Trophoblast cell (in vitro differentiated cells and primary cell): ENCODE data around the gene EEIG2.
A peak's percentile ranks its signal among the peaks of the same experiment; 100 is the strongest.
"Not testable (repeated sequence)": the region's sequence is repeated elsewhere in the genome, so short reads cannot be mapped to it uniquely, and the experiment has no call there.

ENCODE experiments used
- DNase-seq, 2 donors: peaks; one replicate each; pipeline ENCODE4 v3.0.0-alpha.2; 2016
- H2AFZ ChIP-seq: 2 replicates; pipeline ENCODE4 v1.6.1; 2013; ENCODE audit warnings: low read length, moderate library complexity, mild to moderate bottlenecking; ENCODE audit not compliant: insufficient read depth, poor library complexity
- H2AK5ac ChIP-seq: 2 replicates; pipeline ENCODE4 v1.6.1; 2013; ENCODE audit warnings: mild to moderate bottlenecking, low read length
- H2BK120ac ChIP-seq: 2 replicates; pipeline ENCODE4 v1.6.1; 2013; ENCODE audit warnings: low read length, mild to moderate bottlenecking, moderate library complexity; ENCODE audit not compliant: insufficient read depth, poor library complexity
- H2BK12ac ChIP-seq: 2 replicates; pipeline ENCODE4 v1.6.1; 2013; ENCODE audit warnings: mild to moderate bottlenecking, low read length, moderate library complexity
- H2BK5ac ChIP-seq: 2 replicates; pipeline ENCODE4 v1.6.1; 2013; ENCODE audit warnings: low read length, low read depth, moderate library complexity, mild to moderate bottlenecking; ENCODE audit not compliant: poor library complexity
- H3K14ac ChIP-seq: 2 replicates; pipeline ENCODE4 v1.6.1; 2013; ENCODE audit warnings: mild to moderate bottlenecking, low read length
- H3K18ac ChIP-seq: 2 replicates; pipeline ENCODE4 v1.6.1; 2013; ENCODE audit warnings: mild to moderate bottlenecking, low read length
- H3K23ac ChIP-seq: 2 replicates; pipeline ENCODE4 v1.6.1; 2013; ENCODE audit warnings: low read length
- H3K27ac ChIP-seq: 2 replicates; pipeline ENCODE4 v1.5.1; 2013; ENCODE audit warnings: low read depth, mild to moderate bottlenecking, inconsistent platforms, low read length, moderate library complexity
- H3K27me3 ChIP-seq: 2 replicates; pipeline ENCODE4 v1.6.1; 2013; ENCODE audit warnings: inconsistent platforms, mild to moderate bottlenecking, low read length, moderate library complexity; ENCODE audit not compliant: insufficient read depth
- H3K36me3 ChIP-seq, 2 experiments: 1 replicate in 1 of 2; 2 replicates in 1 of 2; pipeline ENCODE4 v1.6.1; 2013; ENCODE audit warnings: low read length in 2 of 2, mild to moderate bottlenecking in 2 of 2, moderate library complexity in 1 of 2; ENCODE audit not compliant: insufficient read depth in 2 of 2, control insufficient read depth in 1 of 2
- H3K4ac ChIP-seq: 2 replicates; pipeline ENCODE4 v1.6.1; 2013; ENCODE audit warnings: low read depth, mild to moderate bottlenecking, low read length, moderate library complexity
- H3K4me1 ChIP-seq, 2 experiments: 1 replicate in 1 of 2; 2 replicates in 1 of 2; pipeline ENCODE4 v1.6.1; 2013; ENCODE audit warnings: low read length in 2 of 2, mild to moderate bottlenecking in 2 of 2, moderate library complexity in 1 of 2; ENCODE audit not compliant: insufficient read depth in 2 of 2, control insufficient read depth in 1 of 2
- H3K4me2 ChIP-seq: 2 replicates; pipeline ENCODE4 v1.6.1; 2013; ENCODE audit warnings: inconsistent platforms, mild to moderate bottlenecking, low read length, moderate library complexity
- H3K4me3 ChIP-seq: 2 replicates; pipeline ENCODE4 v1.5.1; 2013; ENCODE audit warnings: mild to moderate bottlenecking, low read depth, low read length, inconsistent platforms
- H3K79me1 ChIP-seq: one replicate; pipeline ENCODE4 v1.6.1; 2013; ENCODE audit warnings: low read length
- H3K79me2 ChIP-seq: 2 replicates; pipeline ENCODE4 v1.6.1; 2013; ENCODE audit warnings: low read length, mild to moderate bottlenecking; ENCODE audit not compliant: control insufficient read depth, insufficient read depth, poor library complexity
- H3K9ac ChIP-seq: 2 replicates; pipeline ENCODE4 v1.6.1; 2013; ENCODE audit warnings: mild to moderate bottlenecking, low read length
- H3K9me3 ChIP-seq: 2 replicates; pipeline ENCODE4 v1.6.1; 2013; ENCODE audit warnings: low read depth, mild to moderate bottlenecking, control low read depth, inconsistent platforms, low read length; ENCODE audit not compliant: insufficient read depth
- H4K12ac ChIP-seq: 2 replicates; pipeline ENCODE4 v1.6.1; 2013; ENCODE audit warnings: low read depth, mild to moderate bottlenecking, low read length, moderate library complexity
- H4K8ac ChIP-seq: 2 replicates; pipeline ENCODE4 v1.6.1; 2013; ENCODE audit warnings: low read depth, mild to moderate bottlenecking, low read length, moderate library complexity
- H4K91ac ChIP-seq: one replicate; pipeline ENCODE4 v1.6.1; 2013; ENCODE audit warnings: low read depth, mild to moderate bottlenecking, low read length, moderate library complexity
- whole genome bisulfite sequencing: extraction: QIAGEN DNeasy Blood & Tissue Kit; methylation state at CpG from one replicate; pipeline ENCODE4 v1.1.7; 2013; ENCODE audit warnings: missing lambda C conversion rate; ENCODE audit not compliant: insufficient read length, insufficient coverage; ENCODE audit errors: extremely low coverage; 5-methylcytosine and 5-hydroxymethylcytosine counted together

EEIG2 gene

DNA sequence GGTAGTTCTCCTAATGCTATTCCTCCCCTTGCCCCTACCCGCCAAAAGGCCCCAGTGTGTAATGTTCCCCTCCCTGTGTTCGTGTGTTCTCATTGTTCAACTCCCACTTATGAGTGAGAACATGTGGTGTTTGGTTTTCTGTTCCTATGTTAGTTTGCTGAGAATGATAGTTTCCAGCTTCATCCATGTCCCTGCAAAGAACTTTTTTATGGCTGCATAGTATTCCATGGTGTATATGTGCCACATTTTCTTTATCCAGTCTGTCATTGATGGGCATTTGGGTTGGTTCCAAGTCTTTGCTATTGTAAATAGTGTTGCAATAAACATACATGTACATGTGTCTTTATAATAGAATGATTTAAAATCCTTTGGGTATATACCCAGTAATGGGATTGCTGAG, 46.0 kb upstream of the EEIG2 start:
- H3K23ac ChIP-seq, H3K79me2 ChIP-seq, H3K18ac ChIP-seq, H2BK12ac ChIP-seq, H2AK5ac ChIP-seq, DNase-seq, H4K12ac ChIP-seq, H3K27me3 ChIP-seq, H2AFZ ChIP-seq, H2BK5ac ChIP-seq, H3K79me1 ChIP-seq, H3K9me3 ChIP-seq, H4K8ac ChIP-seq, H3K4me2 ChIP-seq, H2BK120ac ChIP-seq, H3K4me3 ChIP-seq, H3K4me1 ChIP-seq, H3K9ac ChIP-seq, H3K4ac ChIP-seq, H3K36me3 ChIP-seq, H3K27ac ChIP-seq, H4K91ac ChIP-seq, H3K14ac ChIP-seq: not testable (repeated sequence)
- WGBS, result no CpG with 5 or more reads among the region's 2 CpGs

DNA sequence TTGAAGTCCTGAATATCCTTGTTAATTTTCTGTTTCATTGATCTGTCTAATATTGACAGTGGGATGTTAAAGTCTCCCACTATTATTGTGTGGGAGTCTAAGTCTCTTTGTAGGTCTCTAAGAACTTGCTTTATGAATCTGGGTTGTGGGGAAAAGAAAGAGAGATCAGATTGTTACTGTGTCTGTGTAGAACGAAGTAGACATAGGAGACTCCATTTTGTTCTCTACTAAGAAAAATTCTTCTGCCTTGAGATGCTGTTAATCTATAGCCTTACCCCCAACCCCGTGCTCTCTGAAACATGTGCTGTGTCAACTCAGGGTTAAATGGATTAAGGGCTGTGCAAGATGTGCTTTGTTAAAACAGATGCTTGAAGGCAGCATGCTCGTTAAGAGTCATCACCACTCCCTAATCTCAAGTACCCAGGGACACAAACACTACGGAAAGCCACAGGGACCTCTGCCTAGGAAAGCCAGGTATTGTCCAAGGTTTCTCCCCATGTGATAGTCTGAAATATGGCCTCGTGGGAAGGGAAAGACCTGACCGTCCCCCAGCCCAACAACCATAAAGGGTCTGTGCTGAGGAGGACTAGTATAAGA, 42.5 kb upstream of the EEIG2 start:
- H3K79me1 ChIP-seq, H4K91ac ChIP-seq, H3K4me3 ChIP-seq, H4K8ac ChIP-seq, H3K27me3 ChIP-seq, H3K36me3 ChIP-seq, H3K9ac ChIP-seq, H2BK5ac ChIP-seq, H3K4me2 ChIP-seq, H2AK5ac ChIP-seq, H3K4ac ChIP-seq, H2BK12ac ChIP-seq, H3K27ac ChIP-seq, H3K14ac ChIP-seq, H3K18ac ChIP-seq, H2AFZ ChIP-seq, H4K12ac ChIP-seq, H3K79me2 ChIP-seq, H2BK120ac ChIP-seq, DNase-seq, H3K9me3 ChIP-seq, H3K4me1 ChIP-seq, H3K23ac ChIP-seq: not testable (repeated sequence)
- no CpG with 5 or more reads among the region's 6 CpGs for WGBS

DNA sequence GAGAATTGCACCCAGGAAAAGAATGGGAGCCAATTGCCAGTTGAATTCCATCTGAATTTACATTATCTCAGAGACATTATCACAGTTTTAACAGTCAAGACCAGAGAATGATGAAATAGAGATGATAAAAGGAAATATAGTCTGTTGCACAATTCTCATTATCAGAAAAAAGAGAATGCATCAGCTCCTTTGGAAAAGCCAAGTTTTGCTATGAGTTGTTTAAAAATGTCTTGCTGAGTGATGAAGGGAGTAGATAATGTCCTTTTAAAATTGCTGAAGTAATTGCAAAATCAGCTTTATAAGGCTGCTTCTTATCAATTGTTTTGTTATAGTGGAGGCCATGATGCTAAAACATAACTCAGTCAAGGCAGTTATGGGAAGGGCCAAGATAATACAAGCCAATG, 37.9 kb upstream of the EEIG2 start:
- peaks cover 3% of the 10 kb centered on the region for H3K9me3 ChIP-seq
- no peak overlapping the region for H3K4ac ChIP-seq
- no peak overlapping the region for H3K27ac ChIP-seq
- no peak overlapping the region for H2AK5ac ChIP-seq
- H3K4me2 ChIP-seq, result no peak overlapping the region
- H2AFZ ChIP-seq, result no peak overlapping the region
- H3K79me1 ChIP-seq, result no peaks in the 10 kb centered on the region
- no peaks in the 10 kb centered on the region for H3K4me1 ChIP-seq
- H2BK5ac ChIP-seq, result no peak overlapping the region
- H3K23ac ChIP-seq, result no peak overlapping the region
- DNase-seq, result peak in 1 of 2 donors; percentile 35
- no peak overlapping the region for H3K9ac ChIP-seq
- no peak overlapping the region for H4K8ac ChIP-seq
- no peaks in the 10 kb centered on the region for H3K27me3 ChIP-seq
- H4K12ac ChIP-seq, result no peak overlapping the region
- no peak overlapping the region for H2BK120ac ChIP-seq
- no peak overlapping the region for H3K18ac ChIP-seq
- no peak overlapping the region for H4K91ac ChIP-seq
- no peak overlapping the region for H3K4me3 ChIP-seq
- no peaks in the 10 kb centered on the region for H3K36me3 ChIP-seq
- no peak overlapping the region for H2BK12ac ChIP-seq
- no peaks in the 10 kb centered on the region for H3K79me2 ChIP-seq
- no peak overlapping the region for H3K14ac ChIP-seq

DNA sequence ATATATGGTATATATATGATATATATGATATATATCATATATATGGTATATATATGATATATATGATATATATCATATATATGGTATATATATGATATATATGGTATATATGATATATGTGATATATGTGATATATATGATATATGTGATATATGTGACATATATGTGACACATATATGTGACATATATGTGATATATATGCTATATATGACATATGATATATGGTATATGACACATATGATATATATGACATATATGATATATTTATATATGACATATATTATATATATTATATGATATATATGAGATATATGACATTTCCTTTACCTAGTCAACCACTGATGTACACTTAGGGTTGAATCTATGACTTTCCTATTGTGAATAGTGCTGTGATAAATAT, 36.1 kb upstream of the EEIG2 start:
- no peak overlapping the region for H3K9ac ChIP-seq
- no peak overlapping the region for H3K4ac ChIP-seq
- DNase-seq, result no peak
- peaks cover 3% of the 10 kb centered on the region for H3K9me3 ChIP-seq
- no peak overlapping the region for H3K4me3 ChIP-seq
- no peaks in the 10 kb centered on the region for H3K79me1 ChIP-seq
- H4K8ac ChIP-seq, result no peak overlapping the region
- no peak overlapping the region for H3K18ac ChIP-seq
- H3K4me1 ChIP-seq, result no peaks in the 10 kb centered on the region
- H2AK5ac ChIP-seq, result no peak overlapping the region
- no peak overlapping the region for H2BK12ac ChIP-seq
- H4K12ac ChIP-seq, result no peak overlapping the region
- no peak overlapping the region for H3K23ac ChIP-seq
- no peaks in the 10 kb centered on the region for H3K27me3 ChIP-seq
- H4K91ac ChIP-seq, result no peak overlapping the region
- H3K36me3 ChIP-seq, result no peaks in the 10 kb centered on the region
- H2BK120ac ChIP-seq, result no peak overlapping the region
- H3K14ac ChIP-seq, result no peak overlapping the region
- H3K79me2 ChIP-seq, result no peaks in the 10 kb centered on the region
- no peak overlapping the region for H2AFZ ChIP-seq
- no peak overlapping the region for H2BK5ac ChIP-seq
- no peak overlapping the region for H3K4me2 ChIP-seq
- H3K27ac ChIP-seq, result no peak overlapping the region
